Measurements from ENCODE around the gene GATAD2B.

DNA sequence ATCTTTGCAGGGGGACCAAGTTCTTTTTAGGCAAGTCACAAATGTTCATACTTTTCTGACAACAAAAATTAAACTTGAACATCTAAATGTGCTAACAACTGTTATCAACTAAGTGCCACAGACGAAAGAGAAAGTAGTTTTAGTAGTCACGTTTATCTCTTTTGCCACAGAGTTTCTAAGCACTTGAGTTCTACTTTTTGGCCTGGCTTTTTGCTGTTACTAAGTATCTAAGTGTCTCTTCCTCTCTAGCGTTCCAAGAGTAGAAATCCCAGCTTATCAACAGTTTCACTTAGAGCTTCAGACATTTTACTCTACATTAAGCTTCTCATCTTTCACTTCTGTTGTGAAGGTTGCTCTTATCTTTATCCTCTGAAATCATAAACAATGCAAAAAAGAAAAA, 34.2 kb downstream of the GATAD2B start:
- TF ChIP-seq, protein P1, sequence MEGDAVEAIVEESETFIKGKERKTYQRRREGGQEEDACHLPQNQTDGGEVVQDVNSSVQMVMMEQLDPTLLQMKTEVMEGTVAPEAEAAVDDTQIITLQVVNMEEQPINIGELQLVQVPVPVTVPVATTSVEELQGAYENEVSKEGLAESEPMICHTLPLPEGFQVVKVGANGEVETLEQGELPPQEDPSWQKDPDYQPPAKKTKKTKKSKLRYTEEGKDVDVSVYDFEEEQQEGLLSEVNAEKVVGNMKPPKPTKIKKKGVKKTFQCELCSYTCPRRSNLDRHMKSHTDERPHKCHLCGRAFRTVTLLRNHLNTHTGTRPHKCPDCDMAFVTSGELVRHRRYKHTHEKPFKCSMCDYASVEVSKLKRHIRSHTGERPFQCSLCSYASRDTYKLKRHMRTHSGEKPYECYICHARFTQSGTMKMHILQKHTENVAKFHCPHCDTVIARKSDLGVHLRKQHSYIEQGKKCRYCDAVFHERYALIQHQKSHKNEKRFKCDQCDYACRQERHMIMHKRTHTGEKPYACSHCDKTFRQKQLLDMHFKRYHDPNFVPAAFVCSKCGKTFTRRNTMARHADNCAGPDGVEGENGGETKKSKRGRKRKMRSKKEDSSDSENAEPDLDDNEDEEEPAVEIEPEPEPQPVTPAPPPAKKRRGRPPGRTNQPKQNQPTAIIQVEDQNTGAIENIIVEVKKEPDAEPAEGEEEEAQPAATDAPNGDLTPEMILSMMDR (IDR thresholded peaks at IDR 0.05; ENCODE audit: poor library complexity) = no peak
- TF ChIP-seq EZH2 (IDR thresholded peaks at IDR 0.05; ENCODE audit: borderline replicate concordance) = no peak

Measured in hepatocyte (in vitro differentiated cells).